ENCODE results near the gene CCNH.

DNA sequence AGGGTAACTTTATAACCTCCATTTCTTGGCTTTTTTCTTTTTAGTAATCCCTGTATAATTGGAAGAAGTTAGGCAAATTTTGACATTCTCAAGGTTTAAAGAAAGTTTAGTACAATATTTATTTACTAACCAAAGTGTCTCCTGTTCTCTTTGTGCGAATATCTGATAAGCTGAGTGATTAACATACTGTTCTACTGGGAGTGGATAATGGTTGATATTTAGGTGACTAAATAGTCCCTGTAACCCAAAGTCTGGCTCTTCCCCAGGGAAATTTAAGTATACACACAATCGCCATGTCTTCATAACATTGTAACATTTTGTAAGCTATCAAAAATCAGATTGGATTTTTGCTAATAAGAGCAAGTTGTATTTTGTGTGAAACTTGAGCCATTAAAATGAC lies 40.0 kb downstream of the CCNH start:
- TF ChIP-seq, protein P1, sequence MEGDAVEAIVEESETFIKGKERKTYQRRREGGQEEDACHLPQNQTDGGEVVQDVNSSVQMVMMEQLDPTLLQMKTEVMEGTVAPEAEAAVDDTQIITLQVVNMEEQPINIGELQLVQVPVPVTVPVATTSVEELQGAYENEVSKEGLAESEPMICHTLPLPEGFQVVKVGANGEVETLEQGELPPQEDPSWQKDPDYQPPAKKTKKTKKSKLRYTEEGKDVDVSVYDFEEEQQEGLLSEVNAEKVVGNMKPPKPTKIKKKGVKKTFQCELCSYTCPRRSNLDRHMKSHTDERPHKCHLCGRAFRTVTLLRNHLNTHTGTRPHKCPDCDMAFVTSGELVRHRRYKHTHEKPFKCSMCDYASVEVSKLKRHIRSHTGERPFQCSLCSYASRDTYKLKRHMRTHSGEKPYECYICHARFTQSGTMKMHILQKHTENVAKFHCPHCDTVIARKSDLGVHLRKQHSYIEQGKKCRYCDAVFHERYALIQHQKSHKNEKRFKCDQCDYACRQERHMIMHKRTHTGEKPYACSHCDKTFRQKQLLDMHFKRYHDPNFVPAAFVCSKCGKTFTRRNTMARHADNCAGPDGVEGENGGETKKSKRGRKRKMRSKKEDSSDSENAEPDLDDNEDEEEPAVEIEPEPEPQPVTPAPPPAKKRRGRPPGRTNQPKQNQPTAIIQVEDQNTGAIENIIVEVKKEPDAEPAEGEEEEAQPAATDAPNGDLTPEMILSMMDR (IDR thresholded peaks at IDR 0.05), result no peak
- no peak for TF ChIP-seq EP300 (IDR thresholded peaks at IDR 0.05)

Measured in ovary (tissue), 3 donors.